Activated CD8-positive, alpha-beta memory T cell treated with anti-CD3 and anti-CD28 coated beads, Interleukin-2, amount 10 ng/mL, durations not matched to agents 7 days and 5 days (primary cell): ENCODE measurements around the gene MLST8. TPM values are rescaled to one million over a fixed set of nuclear protein-coding genes. Genes with fewer than 3 reads are reported as not detected.
"Not testable (repeated sequence)": the region's sequence is repeated elsewhere in the genome, so short reads cannot be mapped to it uniquely, and the experiment has no call there.

ENCODE experiments used
- ATAC-seq: fragments of 150-1000 bp; cut with Tn5 transposase; one replicate; pipeline ENCODE4 v1.10.0; 2021; ENCODE audit warnings: moderate library complexity
- CTCF ChIA-PET: fragments of 350-600 bp; sonication (Branson Sonifier 250); formaldehyde crosslinking; loops from one replicate; lab custom pipeline; 2021; ENCODE audit warnings: antibody characterized with exemption; lab: Charles Lee
- DNase-seq: peaks from one replicate; pipeline ENCODE4 v3.0.0-alpha.2; 2020
- H3K27ac Mint-ChIP-seq: one replicate; pipeline ENCODE4 v1.8.0; 2021; ENCODE audit warnings: mild to moderate bottlenecking, mixed read lengths
- H3K27me3 Mint-ChIP-seq: one replicate; pipeline ENCODE4 v1.8.0; 2021; ENCODE audit warnings: mixed read lengths
- H3K36me3 Mint-ChIP-seq: one replicate; pipeline ENCODE4 v1.8.0; 2021; ENCODE audit warnings: mild to moderate bottlenecking, mixed read lengths
- H3K4me1 Mint-ChIP-seq: one replicate; pipeline ENCODE4 v1.8.0; 2021; ENCODE audit warnings: mixed read lengths
- H3K4me3 Mint-ChIP-seq: one replicate; pipeline ENCODE4 v1.8.0; 2021; ENCODE audit warnings: mild to moderate bottlenecking, moderate library complexity, mixed read lengths
- H3K9me3 Mint-ChIP-seq: one replicate; pipeline ENCODE4 v1.8.0; 2022; ENCODE audit warnings: low read depth, mixed read lengths
- total RNA-seq, 2 experiments: library from RNA; stranded (reverse); gene quantifications; one replicate each; pipeline ENCODE4 v1.2.3, GENCODE V29; 2021

The MLST8 gene
- total RNA-seq, 2 experiments from 2014 or later: 38.9 to 45.7 TPM

DNA sequence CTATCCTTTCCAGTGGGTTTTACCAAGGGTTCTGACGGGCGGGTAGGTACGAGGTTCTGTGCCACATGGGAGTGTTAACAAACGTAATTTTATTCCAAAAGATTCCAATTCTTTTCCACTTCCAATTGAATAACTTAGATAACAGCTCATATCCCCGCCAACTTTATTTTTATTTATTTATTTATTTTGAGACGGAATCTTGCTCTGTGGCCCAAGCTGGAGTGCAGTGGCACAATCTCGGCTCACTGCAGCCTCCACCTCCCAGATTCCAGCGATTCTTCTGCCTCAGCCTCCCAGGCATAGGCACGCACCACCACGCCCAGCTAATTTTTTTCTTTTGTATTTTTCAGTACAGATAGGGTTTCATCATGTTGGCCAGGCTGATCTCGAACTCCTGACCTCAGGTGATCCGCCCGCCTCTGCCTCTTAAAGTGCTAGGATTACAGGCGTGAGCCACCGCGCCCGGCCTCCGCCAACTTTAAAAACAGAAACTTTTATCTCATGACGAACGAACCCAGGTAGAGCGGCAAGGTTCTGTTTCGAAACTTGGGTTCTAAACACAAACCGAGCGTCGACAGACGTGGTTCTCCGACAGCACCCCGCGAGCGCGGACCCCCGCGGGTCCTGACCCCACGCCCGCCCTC lies 45.5 kb downstream of the MLST8 start:
- no peaks in the 10 kb centered on the region for H3K27me3 Mint-ChIP-seq
- H3K36me3 Mint-ChIP-seq: peaks cover 30% of the 10 kb centered on the region

DNA sequence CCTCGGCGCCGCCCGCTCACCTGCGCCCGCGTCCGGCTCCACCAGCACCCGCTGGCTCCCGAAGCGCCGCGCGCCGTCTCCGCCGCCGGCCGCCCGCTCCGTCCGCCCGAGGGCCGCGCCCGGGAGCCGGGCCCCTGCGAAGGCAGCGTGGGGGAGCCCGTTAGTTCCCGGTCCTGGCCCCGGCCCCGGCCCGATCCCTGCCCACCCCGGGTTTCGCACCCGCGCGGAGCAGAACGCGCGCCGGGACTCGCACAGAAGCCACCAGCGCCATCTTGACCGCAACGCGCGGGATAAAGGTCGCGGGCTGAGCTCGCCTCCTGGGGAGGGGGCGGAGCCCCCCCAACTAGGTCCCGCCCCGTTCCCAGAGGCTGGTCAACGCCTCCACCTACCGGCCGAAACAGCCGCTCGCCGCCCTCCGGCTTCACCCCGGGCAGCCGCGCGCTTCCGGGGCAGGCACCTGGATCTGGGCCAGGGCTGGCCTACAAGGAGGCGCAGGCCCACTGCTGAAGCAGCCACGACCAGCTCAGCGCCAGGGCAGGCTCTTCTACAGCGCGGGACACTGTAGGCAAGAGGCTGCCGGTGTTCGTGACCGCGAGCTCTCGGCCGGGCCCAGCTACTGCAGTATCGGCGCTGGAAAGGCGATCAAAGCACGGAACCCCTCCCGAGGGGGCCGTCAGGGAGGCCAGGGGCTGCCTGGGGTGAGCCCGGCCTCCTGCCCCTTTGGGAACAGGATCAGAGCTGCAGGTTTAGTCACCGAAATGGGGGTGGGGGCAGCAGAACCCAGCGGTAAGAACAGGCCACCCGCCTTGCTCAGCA lies 46.2 kb downstream of the MLST8 start, which contains the start of gene ECI1:
TSS of gene ECI1 (minus strand) at position 292 of the 816 bp plus-strand sequence. CDS start at position 271, 21 bp downstream.
- CTCF ChIA-PET: interaction anchor here (0.6 to 4.1 kb wide), 27 partner anchors 9 to 617 kb away, joined by 3 to 20 read pairs (median 4); partner anchors contain the start of genes ATP6V0C, MLST8, MSRB1 and RNPS1
- Mint-ChIP-seq H3K9me3 (no peaks in the 10 kb centered on the region), H3K4me3 (peak within 1 kb of the TSS; percentile 89), H3K27ac (peak within 1 kb of the TSS; percentile 91), H3K36me3 (peaks cover 33% of the 10 kb centered on the region), H3K27me3 (no peaks in the 10 kb centered on the region), H3K4me1 (peaks cover 11% of the 10 kb centered on the region)
- peak; percentile 92 for ATAC-seq
- peak; percentile 93 for DNase-seq

More for the DNA sequence above, 45.5 kb downstream of the MLST8 start:
- DNase-seq (peak; percentile 51), ATAC-seq (no peak)
- H3K4me1 Mint-ChIP-seq: peaks cover 11% of the 10 kb centered on the region
- H3K9me3 Mint-ChIP-seq: no peaks in the 10 kb centered on the region
- peak overlapping the region; percentile 91 for H3K27ac Mint-ChIP-seq
- peak overlapping the region; percentile 89 for H3K4me3 Mint-ChIP-seq
- CTCF ChIA-PET: interaction anchor here (0.7 to 4.1 kb wide), 19 partner anchors 10 to 308 kb away, joined by 3 to 20 read pairs (median 5); partner anchors contain the start of genes MLST8, MSRB1, RNPS1 and TRAF7

DNA sequence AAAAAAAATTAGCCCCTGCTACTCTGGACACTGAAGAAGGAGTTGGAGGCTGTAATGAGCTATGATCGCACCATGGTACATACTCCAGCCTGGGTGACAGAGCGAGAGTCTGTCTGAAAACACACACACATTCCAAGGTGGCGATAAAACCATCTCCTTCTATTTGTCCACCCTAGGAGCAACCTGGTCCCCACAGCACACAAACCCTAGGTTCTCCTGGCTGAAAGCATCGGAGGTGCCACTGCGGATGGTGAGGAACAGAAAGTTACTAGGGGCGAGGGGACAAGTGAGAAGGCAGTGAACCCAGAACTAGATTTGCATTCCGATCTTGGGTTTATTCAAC lies 47.5 kb downstream of the MLST8 start:
- peaks cover 11% of the 10 kb centered on the region for H3K4me1 Mint-ChIP-seq
- no peaks in the 10 kb centered on the region for H3K27me3 Mint-ChIP-seq
- H3K9me3 Mint-ChIP-seq: no peaks in the 10 kb centered on the region
- H3K36me3 Mint-ChIP-seq: peaks cover 43% of the 10 kb centered on the region
- H3K4me3 Mint-ChIP-seq: peak overlapping the region; percentile 26
- CTCF ChIA-PET: interaction anchor here (1.2 to 4.1 kb wide), 8 partner anchors 11 to 261 kb away, joined by 3 to 18 read pairs (median 6); partner anchors contain the start of genes ATP6V0C and RNPS1
- H3K27ac Mint-ChIP-seq: peak overlapping the region; percentile 36
- ATAC-seq (no peak), DNase-seq (no peak)

DNA sequence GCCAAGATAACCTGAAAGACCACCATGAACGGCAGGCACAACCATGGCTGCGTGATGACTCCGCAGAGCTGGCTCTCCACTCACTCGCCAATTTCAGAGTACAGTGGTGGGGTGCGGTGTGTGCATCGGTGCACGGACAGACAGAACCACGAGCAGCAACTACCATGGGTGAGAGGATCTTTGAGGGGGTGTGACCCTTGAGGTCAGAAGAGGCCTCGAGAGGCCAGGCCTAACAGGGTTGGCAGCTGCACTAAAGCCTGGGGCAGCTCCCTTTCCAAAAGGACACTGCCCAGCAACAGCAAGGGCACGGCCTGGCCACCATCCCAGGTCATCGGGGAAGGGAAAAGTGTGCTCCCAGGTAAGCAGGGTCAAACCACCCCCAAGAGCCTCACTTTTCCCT lies 48.0 kb downstream of the MLST8 start:
- no peak overlapping the region for H3K4me3 Mint-ChIP-seq

DNA sequence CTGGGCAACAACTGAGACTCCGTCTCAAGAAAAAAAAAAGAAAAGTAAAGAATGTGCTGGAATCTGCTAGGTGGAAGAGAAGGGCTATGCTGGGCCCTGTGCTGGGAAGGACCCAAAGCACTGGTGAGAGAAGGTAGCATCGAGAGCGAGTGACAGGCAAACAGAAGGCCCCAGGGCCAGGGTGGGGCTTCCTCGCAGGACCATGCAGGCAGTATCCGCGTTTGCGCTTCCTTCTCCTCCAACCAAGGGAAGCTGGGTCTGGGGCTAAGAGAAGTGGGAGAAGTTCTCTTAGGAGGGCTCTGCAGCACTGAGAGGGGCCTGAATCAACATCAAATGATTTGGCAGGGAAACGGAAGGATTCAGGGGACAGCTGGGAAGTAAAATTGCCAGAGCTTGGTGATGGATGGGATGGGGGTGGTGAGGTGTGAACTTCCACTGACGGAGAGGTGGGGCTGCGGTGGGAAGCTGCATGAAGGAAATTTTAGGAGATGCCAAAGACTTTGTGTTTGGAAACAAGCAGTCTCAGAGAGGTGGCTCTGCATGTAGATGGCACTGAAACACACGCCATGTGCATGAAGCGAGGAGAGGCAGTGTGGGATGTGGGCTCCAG lies 51.4 kb downstream of the MLST8 start:
- Mint-ChIP-seq H3K27ac (no peak overlapping the region), H3K27me3 (no peaks in the 10 kb centered on the region), H3K4me3 (no peak overlapping the region), H3K9me3 (no peaks in the 10 kb centered on the region), H3K36me3 (peaks cover 63% of the 10 kb centered on the region), H3K4me1 (peaks cover 4% of the 10 kb centered on the region)
- DNase-seq (no peak), ATAC-seq (no peak)
- CTCF ChIA-PET: no interaction called here

More for the DNA sequence above, 48.0 kb downstream of the MLST8 start:
- CTCF ChIA-PET: interaction anchor here (0.7 to 4.1 kb wide), 3 partner anchors 9 to 27 kb away, joined by 3 to 18 read pairs (median 8); no protein-coding TSS in a partner anchor
- ATAC-seq (no peak), DNase-seq (no peak)
- peaks cover 11% of the 10 kb centered on the region for H3K4me1 Mint-ChIP-seq
- H3K36me3 Mint-ChIP-seq: peaks cover 47% of the 10 kb centered on the region
- no peaks in the 10 kb centered on the region for H3K27me3 Mint-ChIP-seq
- peak overlapping the region; percentile 36 for H3K27ac Mint-ChIP-seq
- no peaks in the 10 kb centered on the region for H3K9me3 Mint-ChIP-seq

DNA sequence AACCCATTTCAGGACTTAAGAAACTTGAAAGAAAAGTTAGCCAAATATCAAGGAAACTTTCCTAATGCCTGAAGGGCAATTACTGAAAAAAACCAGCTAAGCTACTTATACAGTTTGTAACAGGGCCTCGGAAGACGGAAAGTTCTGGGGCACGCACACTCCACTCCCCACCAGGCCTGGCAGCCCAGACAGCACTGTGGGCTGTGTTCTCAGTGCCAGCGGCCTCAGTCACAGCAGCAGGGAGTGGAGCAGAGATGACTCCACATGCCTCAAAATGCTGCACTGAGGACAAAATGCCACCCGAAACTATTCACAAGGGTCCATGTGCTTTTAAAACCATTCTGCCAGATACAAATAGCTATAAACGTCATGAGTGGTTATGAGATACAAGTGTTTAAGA lies 52.5 kb downstream of the MLST8 start:
- DNase-seq: no peak
- Mint-ChIP-seq H3K36me3 (peaks cover 69% of the 10 kb centered on the region), H3K4me1 (peaks cover 3% of the 10 kb centered on the region), H3K27ac (no peak overlapping the region), H3K27me3 (no peaks in the 10 kb centered on the region), H3K4me3 (no peak overlapping the region), H3K9me3 (no peaks in the 10 kb centered on the region)
- CTCF ChIA-PET: interaction anchor here (0.9 to 1.7 kb wide), 3 partner anchors 42 to 243 kb away, joined by 3 to 4 read pairs (median 4); partner anchors contain the start of gene ABCA3
- no peak for ATAC-seq

DNA sequence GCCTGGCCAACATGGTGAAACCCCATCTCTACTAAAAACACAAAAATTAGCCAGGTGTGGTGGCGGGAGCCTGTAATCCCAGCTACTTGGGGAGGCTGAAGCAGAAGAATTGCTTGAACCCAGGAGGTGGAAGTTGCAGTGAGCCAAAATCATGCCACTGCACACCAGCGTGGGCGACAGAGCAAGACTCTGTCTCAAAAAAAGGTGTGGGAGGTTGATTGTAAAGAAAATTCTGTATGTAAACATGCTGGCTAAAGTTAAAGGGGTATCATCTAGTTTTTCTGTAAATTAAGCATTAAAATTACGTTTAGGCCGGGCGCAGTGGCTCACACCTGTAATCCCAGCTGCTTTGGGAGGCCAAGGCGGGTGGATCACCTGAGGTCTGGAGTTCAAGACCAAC lies 53.3 kb downstream of the MLST8 start:
- peaks cover 68% of the 10 kb centered on the region for H3K36me3 Mint-ChIP-seq
- not testable (repeated sequence) for DNase-seq, ATAC-seq, H3K27ac Mint-ChIP-seq, H3K9me3 Mint-ChIP-seq, H3K4me3 Mint-ChIP-seq, H3K27me3 Mint-ChIP-seq, H3K4me1 Mint-ChIP-seq
- CTCF ChIA-PET: interaction anchor here (0.9 to 1.7 kb wide), 3 partner anchors 43 to 242 kb away, joined by 3 to 4 read pairs (median 4); partner anchors contain the start of gene ABCA3

Other genes starting within 250 kb of the MLST8 start
- 100 to 1,000 TPM; 148 to 158 TPM for gene NDUFB10, start 245.9 kb upstream of the MLST8 start, total RNA-seq
- 1,000 to 10,000 TPM; 2,823 to 3,048 TPM for gene RPS2, start 240.6 kb upstream of the MLST8 start, total RNA-seq
- gene RNF151, start 238.6 kb upstream of the MLST8 start, total RNA-seq: not detected
- 10 to 100 TPM; 41.9 to 42.3 TPM for gene TBL3, start 233.4 kb upstream of the MLST8 start, total RNA-seq
- under 1 TPM in 1 of 2 experiments, not detected in 1; 0.26 TPM for gene NOXO1, start 224.0 kb upstream of the MLST8 start, total RNA-seq
- 10 to 100 TPM; 33.5 to 40.9 TPM for gene GFER, start 221.3 kb upstream of the MLST8 start, total RNA-seq
- 10 to 100 TPM in 1 of 2 experiments, 1 to 10 TPM in 1; 6.4 to 17.6 TPM for gene SYNGR3, start 215.5 kb upstream of the MLST8 start, total RNA-seq
- 10 to 100 TPM; 76.2 to 94.5 TPM for gene ZNF598, start 195.6 kb upstream of the MLST8 start, total RNA-seq
- 1 to 10 TPM; 1.1 to 6.3 TPM for gene NPW, start 185.7 kb upstream of the MLST8 start, total RNA-seq
- gene NHERF2, start 178.6 kb upstream of the MLST8 start, total RNA-seq: 1 to 10 TPM; 1.3 to 2.2 TPM
- 10 to 100 TPM; 34.3 to 37.5 TPM for gene NTHL1, start 157.6 kb upstream of the MLST8 start, total RNA-seq
- gene TSC2, start 157.5 kb upstream of the MLST8 start, total RNA-seq: 100 to 1,000 TPM; 101 to 115 TPM
- gene PKD1, start 69.6 kb upstream of the MLST8 start, total RNA-seq: 100 to 1,000 TPM in 1 of 2 experiments, 10 to 100 TPM in 1; 60.1 to 100 TPM
- gene RAB26, start 56.8 kb upstream of the MLST8 start, total RNA-seq: under 1 TPM; 0.68 to 0.70 TPM
- 10 to 100 TPM; 59.5 to 72.9 TPM for gene TRAF7, start 49.7 kb upstream of the MLST8 start, total RNA-seq
- under 1 TPM in 1 of 2 experiments, not detected in 1; 0.09 TPM for gene CASKIN1, start 8.8 kb upstream of the MLST8 start, total RNA-seq
- 10 to 100 TPM; 13.2 to 20.4 TPM for gene BRICD5, start 5.4 kb downstream of the MLST8 start, total RNA-seq
- 10 to 100 TPM; 29.8 to 34.8 TPM for gene PGP, start 9.4 kb downstream of the MLST8 start, total RNA-seq
- gene E4F1, start 18.1 kb downstream of the MLST8 start, total RNA-seq: 10 to 100 TPM; 31.3 to 37.1 TPM
- gene DNASE1L2, start 31.0 kb downstream of the MLST8 start, total RNA-seq: 1 to 10 TPM; 1.5 to 2.0 TPM
- gene ECI1, start 46.1 kb downstream of the MLST8 start, total RNA-seq: 10 to 100 TPM; 48.9 to 57.3 TPM
- 100 to 1,000 TPM; 310 to 324 TPM for gene RNPS1, start 62.7 kb downstream of the MLST8 start, total RNA-seq
- 10 to 100 TPM in 1 of 2 experiments, 1 to 10 TPM in 1; 6.4 to 10.9 TPM for gene ABCA3, start 135.3 kb downstream of the MLST8 start, total RNA-seq
- 100 to 1,000 TPM in 1 of 2 experiments, 10 to 100 TPM in 1; 84.2 to 103 TPM for gene CCNF, start 224.0 kb downstream of the MLST8 start, total RNA-seq